Peyer's patch (tissue), 4 donors: ENCODE results near the gene FNBP1.

Source experiments
- CTCF ChIP-seq, 6 experiments: fragments of 450-650 bp in 4 of 6; fragments of 200-600 bp in 2 of 6; sonication (generic) in 1 of 6; IDR thresholded peaks; one replicate each; pipeline ENCODE4 v1.5.1; 2017 to 2019; ENCODE audit warnings: antibody characterized with exemption in 6 of 6, mild to moderate bottlenecking in 3 of 6, moderate library complexity in 1 of 6
- POLR2A ChIP-seq, 2 donors: fragments of 450-650 bp; IDR thresholded peaks; one replicate each; pipeline ENCODE4 v1.5.1; 2017; ENCODE audit warnings: antibody characterized with exemption in 2 of 2, mild to moderate bottlenecking in 2 of 2, moderate library complexity in 2 of 2

- no peak for TF ChIP-seq CTCF (IDR thresholded peaks at IDR 0.05)
- TF ChIP-seq POLR2A (IDR thresholded peaks at IDR 0.05): no peak
These were observed 46.7 kb downstream of the FNBP1 start for GRCh38 chr9:129996161-129996830.
